Keratinocyte (primary cell): ENCODE measurements around the gene LY6G6F.

Experiments
- EZH2 ChIP-seq: IDR thresholded peaks from one replicate; pipeline ENCODE4 v1.6.1; 2012; ENCODE audit warnings: inconsistent platforms, mild to moderate bottlenecking, low read length, moderate library complexity
- TF ChIP-seq, protein P1 (sequence below), 3 experiments: IDR thresholded peaks in 1 of 3; conservative IDR thresholded peaks in 1 of 3; optimal IDR thresholded peaks in 1 of 3; 2 replicates in 2 of 3; 3 replicates in 1 of 3; pipeline versions ENCODE3 to v1.5.1; 2011; ENCODE audit warnings: low read length in 3 of 3, mild to moderate bottlenecking in 3 of 3, moderate library complexity in 2 of 3, control low read depth in 1 of 3, inconsistent platforms in 1 of 3; ENCODE audit not compliant: insufficient read depth in 2 of 3; ENCODE audit errors: extremely low read depth in 1 of 3

DNA sequence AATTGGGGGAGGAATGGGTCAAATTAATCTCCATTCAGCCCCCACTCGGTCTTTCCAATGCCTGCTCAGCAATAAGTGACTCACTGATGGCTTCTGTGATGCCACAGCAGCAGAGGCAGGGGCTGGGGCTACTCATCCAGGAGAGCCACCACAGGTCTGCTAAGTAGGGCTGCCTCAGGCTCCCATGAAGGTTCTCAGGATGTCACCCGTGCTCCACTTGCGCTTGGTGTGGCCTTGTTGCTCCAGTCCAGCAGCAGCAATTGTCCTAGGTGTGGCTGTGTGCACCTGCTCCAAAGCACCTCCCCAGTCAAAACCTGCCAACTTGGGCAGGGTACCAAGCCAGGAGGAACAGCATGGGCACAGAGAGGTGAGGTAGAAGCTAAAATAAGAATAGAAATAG lies 15.5 kb downstream of the LY6G6F start:
- TF ChIP-seq, protein P1, sequence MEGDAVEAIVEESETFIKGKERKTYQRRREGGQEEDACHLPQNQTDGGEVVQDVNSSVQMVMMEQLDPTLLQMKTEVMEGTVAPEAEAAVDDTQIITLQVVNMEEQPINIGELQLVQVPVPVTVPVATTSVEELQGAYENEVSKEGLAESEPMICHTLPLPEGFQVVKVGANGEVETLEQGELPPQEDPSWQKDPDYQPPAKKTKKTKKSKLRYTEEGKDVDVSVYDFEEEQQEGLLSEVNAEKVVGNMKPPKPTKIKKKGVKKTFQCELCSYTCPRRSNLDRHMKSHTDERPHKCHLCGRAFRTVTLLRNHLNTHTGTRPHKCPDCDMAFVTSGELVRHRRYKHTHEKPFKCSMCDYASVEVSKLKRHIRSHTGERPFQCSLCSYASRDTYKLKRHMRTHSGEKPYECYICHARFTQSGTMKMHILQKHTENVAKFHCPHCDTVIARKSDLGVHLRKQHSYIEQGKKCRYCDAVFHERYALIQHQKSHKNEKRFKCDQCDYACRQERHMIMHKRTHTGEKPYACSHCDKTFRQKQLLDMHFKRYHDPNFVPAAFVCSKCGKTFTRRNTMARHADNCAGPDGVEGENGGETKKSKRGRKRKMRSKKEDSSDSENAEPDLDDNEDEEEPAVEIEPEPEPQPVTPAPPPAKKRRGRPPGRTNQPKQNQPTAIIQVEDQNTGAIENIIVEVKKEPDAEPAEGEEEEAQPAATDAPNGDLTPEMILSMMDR (optimal IDR thresholded peaks at IDR 0.05 in 1 of 3, IDR thresholded peaks at IDR 0.05 in 1 of 3, conservative IDR thresholded peaks at IDR 0.05 in 1 of 3; ENCODE audit: extremely low read depth in 1 of 3, insufficient read depth in 2 of 3, low read length in 3 of 3) = no peak
- no peak for TF ChIP-seq EZH2
